Heart right ventricle (tissue), 16 donors: Measurements from ENCODE around the gene ZNF280D. TPM values are rescaled to one million over a fixed set of nuclear protein-coding genes. Genes with fewer than 3 reads are reported as not detected.

Experiments
- ATAC-seq, 8 donors: fragments of 200-7000 bp; cut with Tn5 transposase; one replicate each; pipeline ENCODE4 v1.9.1; 2020; ENCODE audit warnings: mild to moderate bottlenecking in 8 of 8, moderate library complexity in 8 of 8, moderate number of reproducible peaks in 1 of 8
- DNase-seq, 2 donors: peaks; one replicate each; pipeline ENCODE4 v3.0.0-alpha.2; 2020
- H3K27ac ChIP-seq, 10 donors: fragments of 200-600 bp; sonication (generic) in 2 of 10; one replicate each; pipeline versions ENCODE4 v1.5.0 to v1.8.0; 2020 to 2022; ENCODE audit warnings: mild to moderate bottlenecking in 3 of 10
- H3K27me3 ChIP-seq, 7 donors: fragments of 200-600 bp; one replicate each; pipeline ENCODE4 v1.8.0; 2021 to 2022; ENCODE audit warnings: mild to moderate bottlenecking in 2 of 7
- H3K36me3 ChIP-seq, 9 donors: fragments of 200-600 bp; sonication (generic) in 1 of 9; one replicate each; pipeline versions ENCODE4 v1.5.0 to v1.8.0; 2020 to 2022; ENCODE audit warnings: mild to moderate bottlenecking in 2 of 9
- H3K4me1 ChIP-seq, 9 donors: fragments of 200-600 bp; sonication (generic) in 1 of 9; one replicate each; pipeline versions ENCODE4 v1.5.0 to v1.8.0; 2020 to 2022; ENCODE audit warnings: mild to moderate bottlenecking in 4 of 9
- H3K4me3 ChIP-seq, 10 donors: fragments of 200-600 bp; sonication (generic) in 2 of 10; one replicate each; pipeline versions ENCODE4 v1.5.0 to v1.8.0; 2020 to 2022; ENCODE audit warnings: mild to moderate bottlenecking in 7 of 10, moderate library complexity in 2 of 10
- H3K9me3 ChIP-seq, 11 donors: fragments of 200-600 bp in 10 of 11; sonication (generic) in 2 of 11; one replicate each; pipeline versions ENCODE4 v1.5.0 to v1.8.0; 2013 to 2022; ENCODE audit warnings: mild to moderate bottlenecking in 2 of 11, control low read depth in 1 of 11, moderate library complexity in 1 of 11
- WGBS, 2 donors: extraction: QIAGEN DNeasy Blood & Tissue Kit; methylation state at CpG; one replicate each; pipeline ENCODE4 v1.1.7; 2013; ENCODE audit warnings: inconsistent platforms in 1 of 2; 5-methylcytosine and 5-hydroxymethylcytosine counted together
- intact Hi-C, 10 donors: fragments of 100-400 bp; cut with DNase I; formaldehyde crosslinking; loops; one replicate each; pipeline versions ENCODE4 v1.11.1 to v1.14.2; 2022
- polyA plus RNA-seq, 2 donors: library from polyadenylated mRNA; stranded (reverse); fragments of 200-250 nt; gene quantifications; one replicate each; pipeline ENCODE4 v1.2.3, GENCODE V29; 2013
- total RNA-seq, 10 donors: library from RNA; stranded (reverse); fragmentation: NEBNext Ultra II Directional in 3 of 10; extraction: Animal tissue kit (Norgen Biotek cat#: 25700) in 3 of 10; gene quantifications; one replicate each; pipeline versions ENCODE4 v1.2.1 to v1.2.4, GENCODE V29; 2021 to 2023
- TF ChIP-seq, protein P1 (sequence below), 9 donors: fragments of 200-600 bp; sonication (generic) in 2 of 9; IDR thresholded peaks; one replicate each; pipeline versions ENCODE4 v1.5.0 to v1.8.0; 2021 to 2022; ENCODE audit warnings: antibody characterized with exemption in 9 of 9, mild to moderate bottlenecking in 5 of 9, moderate library complexity in 1 of 9
- donor health status: Arrhythmogenic right ventricular cardiomyopathy.
- donor health status: ischemic (EF 13 %, LVEDD 7.1; RV severe dilation, severe dysfunction).
- donor health status: healthy with polysubstance abuse.
- donor health status: DM: no; HTN: yes; CAD: no.
- donor health status: DM: no; HTN: no; CAD: no.
- donor health status: ischemic (EF 25% LVEDD 6.9; RV normal size, moderate dysfunction).
- donor health status: ischemic (EF 25% LVEDD 5.7; RV mildly dilated, moderate dysfunction).
- donor health status: healthy.
- donor health status: DM: yes; HTN: yes; CAD: no.
- donor health status: Ischemic cardiomyopathy.
- donor health status: ischemic (EF 35%, LVEDD 5.7; RV mildly dilated, moderate dysfunction).
- donor health status: nonischemic (EF 11% LVEDD 7.7; RV severe dilation, severe dysfunction).
- donor health status: DM: yes; HTN: yes; CAD: no.
- donor health status: PGD.
- donor health status: ischemic (EF 29% LVEDD 5.4; RV normal size, mild dysfunction).
- donor health status: nonischemic (EF 23%, LVEDD 6.1; RV moderate dilation, normal function).

Gene ZNF280D
- total and polyA plus RNA-seq, 12 donors = 6.9 to 42.4 (median 24.9) TPM

DNA sequence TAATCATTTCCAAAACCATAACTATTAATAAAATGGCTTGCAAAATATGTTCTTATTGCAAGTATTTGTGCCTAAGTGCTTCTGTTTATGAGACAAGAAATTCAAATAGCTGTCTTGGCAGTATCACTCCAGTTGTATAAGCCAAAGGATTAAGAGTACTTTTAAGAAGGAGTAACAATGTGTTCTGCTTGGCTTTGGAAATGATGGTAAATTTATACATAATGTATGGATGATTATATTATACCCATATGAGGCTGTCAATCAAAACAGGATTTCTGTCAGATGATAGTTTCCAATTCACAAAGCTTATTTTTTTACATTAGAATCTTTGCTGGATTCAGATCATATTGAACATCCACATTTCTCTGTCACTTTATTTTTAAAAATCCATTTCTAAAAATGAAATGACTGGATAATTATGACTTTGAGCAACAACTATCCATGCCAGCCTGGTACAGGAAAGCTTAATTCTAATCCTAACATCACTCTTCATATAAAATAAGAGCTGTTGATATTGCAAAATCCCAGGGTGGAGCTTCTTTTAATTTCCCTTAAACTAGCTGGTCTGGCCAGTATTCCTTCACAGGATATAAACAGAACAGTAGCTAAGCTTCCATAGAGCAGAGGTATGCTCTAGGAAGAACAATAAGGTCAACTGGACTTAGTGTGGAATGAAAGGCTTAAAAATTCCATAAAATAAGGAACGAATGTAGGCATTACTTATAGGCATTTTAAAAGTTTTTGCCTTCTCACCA, 30.0 kb upstream of the ZNF280D start:
- DNase-seq (no peak), ATAC-seq (peak in 2 of 8 donors; percentile 35 to 44)
- H3K27me3 ChIP-seq = no peaks in the 10 kb centered on the region
- H3K4me1 ChIP-seq = peaks cover 0 to 64% (median 17%) of the 10 kb centered on the region in 9 donors
- H3K27ac ChIP-seq = peak overlapping the region in 2 of 10 donors; percentile 2 to 32
- H3K36me3 ChIP-seq = no peaks in the 10 kb centered on the region
- H3K9me3 ChIP-seq = no peaks in the 10 kb centered on the region
- intact Hi-C loops = no loop called here
- WGBS, 2 donors = 72 to 85% methylated on average over 1 of the region's 1 CpG
- TF ChIP-seq, protein P1, sequence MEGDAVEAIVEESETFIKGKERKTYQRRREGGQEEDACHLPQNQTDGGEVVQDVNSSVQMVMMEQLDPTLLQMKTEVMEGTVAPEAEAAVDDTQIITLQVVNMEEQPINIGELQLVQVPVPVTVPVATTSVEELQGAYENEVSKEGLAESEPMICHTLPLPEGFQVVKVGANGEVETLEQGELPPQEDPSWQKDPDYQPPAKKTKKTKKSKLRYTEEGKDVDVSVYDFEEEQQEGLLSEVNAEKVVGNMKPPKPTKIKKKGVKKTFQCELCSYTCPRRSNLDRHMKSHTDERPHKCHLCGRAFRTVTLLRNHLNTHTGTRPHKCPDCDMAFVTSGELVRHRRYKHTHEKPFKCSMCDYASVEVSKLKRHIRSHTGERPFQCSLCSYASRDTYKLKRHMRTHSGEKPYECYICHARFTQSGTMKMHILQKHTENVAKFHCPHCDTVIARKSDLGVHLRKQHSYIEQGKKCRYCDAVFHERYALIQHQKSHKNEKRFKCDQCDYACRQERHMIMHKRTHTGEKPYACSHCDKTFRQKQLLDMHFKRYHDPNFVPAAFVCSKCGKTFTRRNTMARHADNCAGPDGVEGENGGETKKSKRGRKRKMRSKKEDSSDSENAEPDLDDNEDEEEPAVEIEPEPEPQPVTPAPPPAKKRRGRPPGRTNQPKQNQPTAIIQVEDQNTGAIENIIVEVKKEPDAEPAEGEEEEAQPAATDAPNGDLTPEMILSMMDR (IDR thresholded peaks at IDR 0.05) = no peak
- H3K4me3 ChIP-seq = no peak overlapping the region

DNA sequence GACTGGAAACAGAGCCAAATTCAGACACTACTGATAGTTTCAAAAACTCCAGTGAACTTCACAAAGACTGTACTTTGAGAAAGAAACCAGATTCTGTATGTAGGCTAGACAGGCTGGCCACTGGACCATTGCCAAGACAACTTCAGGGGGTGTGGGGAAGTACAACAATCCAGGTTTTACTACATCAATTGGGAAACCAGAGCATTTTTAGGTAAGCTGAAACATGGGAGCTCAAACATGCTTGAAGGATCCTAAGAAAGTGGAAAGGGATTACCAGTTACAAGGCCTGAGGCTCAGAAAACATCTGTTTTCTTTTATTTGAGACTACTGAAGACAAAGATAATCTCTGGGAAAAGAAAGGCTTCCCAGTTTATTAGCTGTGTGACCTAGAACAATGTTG, 26.9 kb upstream of the ZNF280D start:
- Histone ChIP-seq H3K4me3 (no peak overlapping the region), H3K36me3 (no peaks in the 10 kb centered on the region), H3K27me3 (no peaks in the 10 kb centered on the region), H3K9me3 (no peaks in the 10 kb centered on the region), H3K4me1 (peaks cover 0 to 54% (median 17%) of the 10 kb centered on the region in 9 donors), H3K27ac (peak overlapping the region in 1 of 10 donors; percentile 8)
- TF ChIP-seq, protein P1 (IDR thresholded peaks at IDR 0.05) = no peak
- no peak for ATAC-seq
- intact Hi-C loops = no loop called here
- no peak for DNase-seq

DNA sequence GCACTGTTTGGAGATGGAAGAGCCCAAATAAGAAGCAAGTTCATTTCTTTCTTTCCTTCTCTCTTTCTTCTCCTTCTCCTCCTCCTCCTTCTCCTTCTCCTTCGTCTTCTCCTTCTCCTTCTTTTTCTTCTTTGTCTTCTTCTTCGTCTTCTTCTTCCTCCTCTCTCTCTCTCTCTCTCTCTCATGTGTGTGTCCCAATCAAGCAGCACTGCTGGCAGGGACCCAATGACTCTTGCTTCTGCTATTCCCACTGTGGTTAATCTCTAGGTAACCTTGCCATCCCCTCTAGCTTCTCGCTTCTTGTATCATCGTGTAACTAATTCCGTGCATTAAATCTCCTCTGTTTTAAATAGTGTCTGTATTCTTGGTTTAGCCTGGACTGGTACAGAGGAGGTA, 26.1 kb upstream of the ZNF280D start:
- Histone ChIP-seq H3K27ac (peak overlapping the region in 1 of 10 donors; percentile 8), H3K4me1 (peaks cover 0 to 47% (median 17%) of the 10 kb centered on the region in 9 donors), H3K9me3 (no peaks in the 10 kb centered on the region), H3K4me3 (no peak overlapping the region), H3K27me3 (no peaks in the 10 kb centered on the region), H3K36me3 (no peaks in the 10 kb centered on the region)
- ATAC-seq (peak in 6 of 8 donors; percentile 33 to 87 (median 64)), DNase-seq (peak; percentile 32 to 59)
- TF ChIP-seq, protein P1 (IDR thresholded peaks at IDR 0.05) = no peak
- 36 to 48% methylated on average over 4 to 5 of the region's 5 CpGs for WGBS, 2 donors
- intact Hi-C loops = no loop called here

DNA sequence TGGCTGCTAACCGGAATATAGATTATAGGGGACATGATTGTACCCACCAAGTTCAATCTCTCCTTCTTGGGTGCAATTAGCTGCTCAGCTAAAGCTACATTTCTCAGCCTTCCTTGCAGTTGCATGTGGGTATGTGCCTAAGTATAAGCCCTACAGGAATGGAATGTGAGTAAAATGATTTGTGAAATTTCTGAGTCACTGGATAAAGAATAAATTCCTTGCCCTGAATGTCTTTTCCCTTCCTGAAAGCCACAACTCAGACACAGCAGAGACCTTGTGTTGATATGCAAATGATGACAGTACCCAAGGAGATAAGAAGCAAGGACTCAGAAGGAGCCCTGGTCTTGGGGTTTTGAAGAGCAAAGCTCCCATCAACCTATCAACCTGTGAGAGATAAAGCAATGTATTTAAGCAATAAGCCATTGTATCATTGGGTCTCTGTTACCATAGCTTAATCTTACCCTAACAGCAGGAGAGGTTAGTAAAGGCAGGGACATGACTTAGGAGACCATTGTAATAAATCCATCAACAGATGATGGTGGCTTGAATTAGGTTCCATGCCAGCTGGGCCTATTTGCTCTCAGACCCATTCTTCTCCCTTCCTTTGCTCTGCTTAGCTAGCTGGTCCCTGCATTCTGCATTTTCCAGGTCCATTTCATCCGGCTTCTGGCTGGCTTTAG, 25.6 kb upstream of the ZNF280D start:
- Histone ChIP-seq H3K27ac (no peak overlapping the region), H3K27me3 (no peaks in the 10 kb centered on the region), H3K4me3 (no peak overlapping the region), H3K4me1 (peaks cover 0 to 41% (median 17%) of the 10 kb centered on the region in 9 donors), H3K9me3 (no peaks in the 10 kb centered on the region), H3K36me3 (no peaks in the 10 kb centered on the region)
- DNase-seq (no peak), ATAC-seq (no peak)
- intact Hi-C loops = no loop called here
- WGBS, 2 donors = 88 to 98% methylated on average over 2 of the region's 2 CpGs
- TF ChIP-seq, protein P1 (IDR thresholded peaks at IDR 0.05) = no peak
